Activated CD8-positive, alpha-beta memory T cell treated with anti-CD3 and anti-CD28 coated beads, Interleukin-2, amount 50 U/mL, for 24 hours (primary cell): ENCODE data around the gene FGF7.
"Not testable (repeated sequence)": the region's sequence is repeated elsewhere in the genome, so short reads cannot be mapped to it uniquely, and the experiment has no call there.

ENCODE experiments used
- DNase-seq: peaks from one replicate; pipeline ENCODE4 v3.0.0-alpha.2; 2020; ENCODE audit errors: extremely low read depth

The FGF7 gene

DNA sequence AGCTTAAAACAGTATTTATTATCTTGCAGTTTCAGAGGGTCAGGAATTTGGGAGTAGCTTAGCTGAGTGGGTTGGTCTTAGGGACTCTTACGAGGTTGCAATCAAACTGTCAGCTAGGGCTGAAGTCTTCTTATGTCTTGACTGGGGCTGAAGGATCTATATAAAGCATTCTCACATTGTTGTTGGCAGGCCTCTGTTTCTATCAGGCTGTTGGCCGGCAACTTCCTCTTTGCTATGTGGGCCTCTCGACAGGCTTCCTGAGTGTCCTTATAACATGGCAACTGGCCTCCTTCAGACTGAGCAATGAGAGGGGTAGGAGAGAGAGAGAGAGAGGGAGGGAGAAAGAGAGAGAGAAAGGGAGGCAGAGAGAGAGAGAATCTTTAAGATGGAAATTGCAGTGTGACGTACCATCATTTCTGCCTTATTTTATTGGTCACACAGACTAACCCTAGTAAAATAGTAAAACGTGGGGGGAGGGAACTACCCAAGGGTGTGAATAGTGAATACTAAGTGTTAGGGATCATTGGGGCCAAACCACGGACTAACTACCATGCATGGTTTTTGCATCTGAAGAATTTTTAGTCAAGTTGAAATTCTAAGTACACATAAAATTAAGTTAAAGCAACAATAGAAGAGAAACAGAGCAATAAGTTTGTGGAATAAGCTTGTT, 16.1 kb downstream of the FGF7 start:
- no peak for DNase-seq

DNA sequence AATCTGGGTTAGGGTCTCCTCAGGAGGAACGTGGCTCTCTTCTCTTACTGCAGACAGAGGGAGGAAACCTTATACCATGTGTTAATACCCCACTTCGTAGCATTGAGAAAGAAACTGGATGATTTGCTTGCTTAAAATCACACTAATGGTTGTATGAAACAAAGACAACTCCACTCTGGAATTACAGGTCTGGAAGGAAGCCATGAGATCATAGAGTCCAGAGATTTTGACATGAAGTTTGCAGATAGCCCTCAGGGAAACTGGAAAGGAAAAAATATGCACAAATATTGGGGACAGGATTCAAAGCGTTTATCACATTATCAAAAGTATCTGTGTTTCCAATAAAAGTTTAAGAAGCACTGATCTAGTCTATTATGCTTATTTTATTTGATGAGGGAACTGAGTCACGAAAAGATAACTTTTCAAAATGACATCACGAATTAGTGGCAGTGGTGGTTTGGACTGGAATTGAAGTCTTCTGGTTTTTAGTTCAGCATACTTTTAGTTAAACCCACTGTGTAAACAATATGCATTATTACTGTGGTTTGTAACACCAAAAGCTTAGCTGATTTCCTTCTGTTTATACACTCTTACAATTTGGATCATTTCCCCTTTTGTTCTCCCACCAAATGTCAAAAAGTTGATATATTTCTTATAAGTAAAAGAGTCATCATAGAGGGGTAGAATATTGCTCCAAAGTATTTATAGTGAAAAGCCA, 16.8 kb downstream of the FGF7 start:
- DNase-seq: no peak

DNA sequence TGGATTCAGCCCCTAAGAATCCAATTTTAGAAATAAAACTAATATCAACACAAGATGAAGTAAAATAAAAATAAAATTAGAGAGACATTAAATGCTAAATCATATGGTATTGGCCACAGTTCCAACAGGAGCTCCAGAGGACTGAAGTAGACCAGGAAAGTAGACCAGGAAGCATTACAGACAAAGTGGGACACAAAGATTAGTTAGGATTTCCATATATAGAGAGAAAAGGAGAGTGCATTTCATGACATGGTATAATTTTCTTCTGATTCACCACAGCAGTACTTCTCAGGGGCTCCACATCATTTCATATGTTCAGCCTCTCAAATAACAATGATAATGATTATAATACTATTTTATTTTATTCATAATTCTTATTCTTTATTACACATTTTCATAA, 18.3 kb downstream of the FGF7 start:
- no peak for DNase-seq

DNA sequence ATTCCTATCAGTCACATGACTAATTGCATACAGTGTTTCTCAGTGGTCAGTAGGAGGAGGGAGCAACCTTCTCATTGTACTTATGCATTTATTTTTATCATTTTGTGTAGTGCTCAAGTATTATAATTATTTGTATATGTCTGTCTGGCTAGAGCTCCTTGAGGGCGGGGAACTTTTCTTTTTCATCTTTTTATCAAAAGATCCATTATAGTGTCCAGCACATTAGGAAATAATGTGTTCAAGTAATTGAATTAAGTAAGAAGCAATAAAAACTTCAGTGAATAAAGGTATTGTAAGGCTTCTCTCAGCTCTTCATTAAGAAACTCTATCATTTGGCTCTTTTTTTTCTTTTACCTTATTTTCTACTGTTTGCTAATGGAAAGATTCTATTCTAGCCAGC, 18.8 kb downstream of the FGF7 start:
- no peak for DNase-seq

- DNase-seq: no peak
Observed at GRCh38 chr15:49452595-49452994, 29.6 kb downstream of the FGF7 start.

DNA sequence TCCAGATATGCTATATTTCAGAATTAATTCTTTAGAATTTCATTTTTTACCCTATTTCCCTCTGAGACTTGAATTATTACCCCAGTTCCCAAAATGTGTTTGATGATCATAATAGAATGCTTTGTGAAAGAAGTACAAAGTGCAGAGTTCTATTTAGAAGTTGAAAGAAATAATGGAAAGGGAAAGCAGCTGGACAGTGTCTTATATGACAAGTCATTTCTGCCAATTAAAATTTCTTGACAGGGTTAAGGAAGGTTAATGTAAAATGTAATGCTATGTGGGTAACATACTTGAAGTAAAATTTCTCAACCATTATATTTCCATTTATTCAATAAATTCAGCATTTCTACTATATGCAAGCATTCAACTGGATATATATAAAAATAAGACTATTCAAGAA, 33.1 kb downstream of the FGF7 start:
- no peak for DNase-seq

DNA sequence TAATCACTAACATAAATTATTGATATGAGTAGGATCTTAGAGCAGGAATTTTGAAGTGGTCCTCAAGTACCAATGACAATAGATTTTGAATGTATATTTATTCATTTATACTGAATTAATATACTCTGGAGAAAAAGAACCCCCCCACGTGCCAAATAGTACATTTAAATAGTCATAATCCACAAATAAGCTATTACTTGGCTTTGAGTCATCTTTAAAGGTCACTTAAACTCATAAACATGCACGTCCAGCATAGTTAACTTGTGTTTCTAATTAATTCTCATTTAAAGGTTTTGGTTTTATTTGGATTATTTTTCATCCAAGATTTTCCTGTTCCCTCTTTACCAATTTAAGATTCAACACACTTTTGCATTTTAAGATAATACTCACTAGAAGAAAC, 35.1 kb downstream of the FGF7 start:
- no peak for DNase-seq

GRCh38 chr15:49460411-49460941, 37.4 kb downstream of the FGF7 start:
- no peak for DNase-seq

GRCh38 chr15:49462232-49462844, 39.3 kb downstream of the FGF7 start:
- DNase-seq: no peak

- DNase-seq: no peak
Observed at GRCh38 chr15:49464522-49464921, 41.5 kb downstream of the FGF7 start.

GRCh38 chr15:49466119-49466518, 43.1 kb downstream of the FGF7 start:
- DNase-seq: no peak

DNA sequence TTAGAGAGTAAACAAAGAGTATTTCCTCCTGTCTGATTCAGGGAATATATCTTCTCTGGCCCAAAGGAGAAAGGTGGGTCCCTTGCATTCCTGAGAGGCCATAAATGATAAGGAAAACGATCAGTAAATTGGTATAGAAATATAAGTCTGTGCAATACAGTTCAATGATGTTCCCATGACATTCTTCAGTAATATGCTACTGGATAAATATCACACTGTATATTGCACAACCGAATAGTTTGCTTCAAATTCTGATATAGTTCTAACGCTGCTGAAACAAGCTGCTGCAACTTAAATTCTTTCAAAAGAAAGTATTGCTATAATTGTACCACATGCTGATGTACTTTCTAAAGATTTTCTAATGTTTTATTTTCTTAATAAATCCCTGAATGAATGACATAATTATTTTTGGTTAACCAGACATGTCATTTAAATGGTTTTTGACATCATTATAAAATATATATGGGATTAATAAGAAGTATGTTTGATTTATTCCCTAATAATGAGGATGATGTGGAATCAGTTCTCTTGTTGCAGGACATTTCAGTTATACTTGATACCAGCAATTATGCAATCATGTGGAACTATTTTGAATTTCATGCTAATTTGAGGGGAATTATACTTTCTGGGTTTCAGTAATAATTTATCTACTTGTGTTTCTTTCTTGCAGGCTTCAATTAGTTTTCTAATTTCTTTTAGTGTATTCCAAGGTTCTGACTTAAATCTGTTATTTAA, 44.9 kb downstream of the FGF7 start:
- DNase-seq: no peak

- DNase-seq: no peak
Observed at GRCh38 chr15:49468481-49468839, 45.4 kb downstream of the FGF7 start.

DNA sequence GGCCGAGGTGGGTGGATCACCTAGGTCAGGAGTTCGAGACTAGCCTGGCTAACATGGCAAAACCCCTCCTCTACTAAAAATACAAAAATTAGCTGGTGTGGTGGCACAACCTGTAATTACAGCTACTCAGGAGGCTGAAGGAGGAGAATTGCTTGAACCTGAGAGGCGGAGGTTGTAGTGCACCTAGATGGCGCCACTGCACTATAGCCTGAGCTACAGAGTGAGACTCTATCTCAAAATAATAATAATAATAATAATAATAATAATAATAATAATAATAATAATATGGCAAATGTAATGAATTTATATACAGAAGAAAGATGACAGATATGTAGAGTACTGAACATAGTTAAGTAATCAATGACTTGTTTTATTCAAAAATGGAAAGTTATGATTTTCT, 48.2 kb downstream of the FGF7 start:
- not testable (repeated sequence) for DNase-seq

DNA sequence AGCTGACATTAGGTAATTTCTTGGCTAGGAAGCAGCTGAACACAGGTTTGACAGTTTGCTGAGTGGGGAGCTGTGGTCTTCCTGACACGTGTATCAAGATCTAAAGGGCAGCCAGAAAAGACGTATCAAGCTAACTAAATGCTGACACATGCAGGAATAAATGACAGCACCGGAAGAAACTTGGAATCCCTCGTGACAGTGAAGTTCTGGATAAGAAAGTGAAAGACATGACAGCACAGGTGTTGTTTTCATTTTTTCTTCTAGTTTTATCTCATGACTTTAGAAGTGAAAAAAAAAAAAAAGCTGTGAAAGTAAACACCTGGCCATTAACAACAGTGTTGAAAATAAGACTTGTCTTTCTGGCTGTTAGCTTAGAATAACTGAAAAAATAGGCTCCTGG, 48.7 kb downstream of the FGF7 start:
- no peak for DNase-seq

DNA sequence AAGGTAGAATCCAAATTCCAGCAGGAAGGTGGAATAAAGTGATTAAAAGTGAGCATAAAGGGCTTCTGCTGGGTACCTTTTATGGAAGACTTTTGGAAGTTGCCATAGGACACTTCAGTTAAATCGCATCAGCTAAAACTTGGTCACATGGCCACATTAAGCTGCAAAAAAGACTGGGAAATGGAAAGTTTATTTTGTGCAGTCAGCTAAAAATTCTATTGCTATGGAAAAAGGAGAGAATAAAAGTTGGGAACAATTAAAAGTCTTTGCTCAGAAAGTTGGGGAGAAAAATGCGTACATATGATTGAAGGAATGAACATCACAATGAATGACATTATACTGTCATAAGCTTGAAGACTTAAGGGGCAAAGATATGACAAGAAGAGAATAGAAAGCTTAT, 49.3 kb downstream of the FGF7 start:
- no peak for DNase-seq

- no peak for DNase-seq
Observed at GRCh38 chr15:49473031-49473430, 50.0 kb downstream of the FGF7 start.

GRCh38 chr15:49478021-49478420, 55.0 kb downstream of the FGF7 start:
- not testable (repeated sequence) for DNase-seq

DNA sequence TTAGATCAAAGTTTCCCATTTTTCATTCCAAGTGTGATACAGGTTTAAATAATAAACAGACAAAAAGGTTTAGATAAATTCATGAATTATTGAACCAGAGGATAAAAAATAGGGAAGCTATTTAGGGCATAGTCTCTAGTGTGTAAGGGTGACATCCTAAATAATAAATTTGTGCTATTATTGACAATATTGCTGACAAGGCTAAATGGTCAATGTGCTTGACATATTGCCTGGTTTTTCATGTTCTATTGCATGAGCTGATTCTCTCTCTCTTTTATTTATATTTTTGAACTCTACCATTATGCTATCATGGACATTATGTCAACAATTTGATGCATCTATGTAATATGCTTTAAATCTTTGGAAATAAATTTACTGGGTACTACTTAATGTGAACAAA, 55.9 kb downstream of the FGF7 start:
- DNase-seq: not testable (repeated sequence)

DNA sequence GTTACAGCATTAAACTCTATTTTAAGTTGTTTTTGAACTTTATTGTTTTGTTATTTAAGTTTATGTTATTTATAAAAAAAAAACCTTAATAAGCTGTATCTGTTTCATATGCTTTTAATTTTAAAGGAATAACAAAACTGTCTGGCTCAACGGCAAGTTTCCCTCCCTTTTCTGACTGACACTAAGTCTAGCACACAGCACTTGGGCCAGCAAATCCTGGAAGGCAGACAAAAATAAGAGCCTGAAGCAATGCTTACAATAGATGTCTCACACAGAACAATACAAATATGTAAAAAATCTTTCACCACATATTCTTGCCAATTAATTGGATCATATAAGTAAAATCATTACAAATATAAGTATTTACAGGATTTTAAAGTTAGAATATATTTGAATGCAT, 62.4 kb downstream of the FGF7 start:
- not testable (repeated sequence) for DNase-seq

DNA sequence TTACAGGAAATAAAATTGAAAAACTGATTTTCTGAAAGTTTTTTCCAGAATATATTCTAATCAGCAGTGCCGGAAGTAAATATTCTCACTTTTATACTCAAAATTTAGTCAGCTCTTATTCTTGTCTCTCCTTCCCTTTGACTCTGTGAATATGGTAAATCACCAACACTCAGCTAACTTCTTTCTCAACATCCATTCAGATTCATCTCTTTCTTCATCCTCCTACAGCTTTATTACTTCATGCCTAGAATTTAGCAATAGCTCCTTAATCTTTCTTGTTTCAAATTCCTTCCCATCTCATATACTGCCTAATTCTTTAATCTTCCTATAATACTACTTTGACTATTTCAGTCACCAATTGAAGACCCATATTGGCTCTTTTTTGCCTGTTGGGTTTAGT, 67.9 kb downstream of the FGF7 start:
- DNase-seq: no peak

GRCh38 chr15:49492151-49492550, 69.1 kb downstream of the FGF7 start:
- DNase-seq: no peak
